Activated gamma-delta T cell treated with Interleukin-2 at 50 U/mL for 16 hours (primary cell): ENCODE data around the gene SSB.
"Not testable (repeated sequence)": the region's sequence is repeated elsewhere in the genome, so short reads cannot be mapped to it uniquely, and the experiment has no call there.

Source experiments
- DNase-seq: peaks from one replicate; pipeline ENCODE4 v3.0.0-alpha.2; 2020

SSB gene

DNA sequence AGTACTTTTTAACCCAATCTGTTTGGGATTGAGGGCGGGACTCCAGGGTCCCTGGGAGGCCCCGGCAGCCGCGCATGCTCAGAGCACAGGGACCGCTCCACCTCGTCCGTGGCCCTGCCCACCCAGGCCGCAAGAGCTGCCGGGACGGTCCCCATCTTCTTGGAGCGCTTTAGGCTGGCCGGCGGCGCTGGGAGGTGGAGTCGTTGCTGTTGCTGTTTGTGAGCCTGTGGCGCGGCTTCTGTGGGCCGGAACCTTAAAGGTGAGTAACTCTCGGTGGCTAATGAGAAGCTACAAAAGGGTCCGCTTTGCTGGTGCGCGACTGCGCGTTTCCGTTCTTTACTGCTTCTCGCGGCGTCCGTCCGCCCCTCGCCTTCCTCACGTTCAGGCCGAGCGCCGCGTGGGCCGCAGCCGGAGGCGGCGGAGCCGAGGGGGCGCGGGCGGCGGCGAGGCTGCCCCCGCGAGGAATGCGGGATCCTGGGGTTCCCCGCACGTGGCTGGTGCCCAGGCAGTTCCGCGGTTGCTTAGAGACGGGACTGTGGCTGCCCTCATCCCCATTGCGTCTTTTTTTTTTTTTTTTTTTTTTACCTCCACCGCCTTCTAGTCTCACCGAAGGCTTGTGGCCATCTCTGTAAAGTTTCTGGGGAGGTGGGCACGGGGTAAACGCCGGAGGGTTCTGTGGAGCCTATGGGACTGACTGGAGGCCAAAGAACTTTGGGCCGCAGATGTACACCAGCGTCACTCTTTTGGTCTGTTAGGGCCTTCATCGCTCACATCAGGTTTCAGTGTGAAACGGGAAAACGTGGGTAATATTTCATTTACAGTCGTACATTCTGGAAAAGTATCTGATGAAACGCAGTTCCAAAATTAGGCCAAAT is at the start of gene SSB:
Gene SSB (plus strand): TSS at position 154 of the 875 bp plus-strand sequence. CDS start 2,090 bp downstream, outside the sequence.
- DNase-seq: peak; percentile 93

DNA sequence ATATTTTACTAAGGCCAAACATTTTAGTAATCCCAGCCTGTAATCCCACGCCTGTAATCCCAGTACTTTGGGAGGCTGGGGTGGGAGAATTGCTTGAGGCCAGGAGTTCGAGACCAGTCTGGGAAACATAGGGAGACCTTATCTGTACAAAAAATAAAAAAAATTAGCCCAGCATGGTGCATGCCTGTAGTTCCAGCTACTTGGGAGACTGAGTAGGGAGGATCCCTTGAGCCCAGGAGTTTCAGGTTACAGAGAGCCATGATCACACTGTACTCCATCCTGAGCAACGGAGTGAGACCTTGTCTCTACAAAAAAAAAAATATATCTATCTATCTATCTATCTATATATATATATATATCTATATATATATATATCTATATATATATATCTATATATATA is 45.9 kb upstream of the SSB start:
- no peak for DNase-seq

DNA sequence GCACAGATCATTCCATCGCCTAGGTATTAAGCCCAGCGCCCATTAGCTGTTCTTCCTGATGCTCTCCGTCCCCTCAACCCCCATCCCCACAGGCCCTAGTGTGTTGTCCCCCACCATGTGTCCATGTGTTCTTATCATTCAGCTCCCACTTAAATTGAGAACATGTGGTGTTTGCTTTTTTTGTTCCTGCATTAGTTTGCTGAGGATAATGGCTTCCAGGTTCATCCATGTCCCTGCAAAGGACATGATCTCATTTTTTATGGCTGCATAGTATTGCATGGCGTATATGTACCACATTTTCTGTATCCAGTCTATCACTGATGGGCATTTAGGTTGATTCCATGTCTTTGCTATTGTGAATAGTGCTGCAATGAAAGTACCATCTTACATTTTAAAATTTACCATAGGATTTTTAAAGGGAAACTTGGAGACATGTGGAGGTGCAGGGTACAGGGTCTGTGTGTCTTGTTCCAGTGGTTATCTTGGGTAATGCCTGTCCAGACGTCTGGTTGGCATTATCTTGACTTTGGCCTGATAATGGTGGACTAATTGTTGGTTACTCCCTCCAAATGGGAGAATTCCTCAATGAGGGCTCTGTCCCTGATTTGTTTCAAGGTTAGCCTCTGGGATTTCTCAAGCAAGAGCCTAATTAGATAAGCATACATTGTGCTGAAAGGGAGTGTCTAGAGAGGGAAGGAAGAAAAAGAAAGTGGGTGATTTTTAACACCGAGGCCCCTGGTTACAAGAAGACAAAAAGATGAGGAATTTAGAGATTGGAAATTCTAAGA is 43.4 kb upstream of the SSB start:
- no peak for DNase-seq

DNA sequence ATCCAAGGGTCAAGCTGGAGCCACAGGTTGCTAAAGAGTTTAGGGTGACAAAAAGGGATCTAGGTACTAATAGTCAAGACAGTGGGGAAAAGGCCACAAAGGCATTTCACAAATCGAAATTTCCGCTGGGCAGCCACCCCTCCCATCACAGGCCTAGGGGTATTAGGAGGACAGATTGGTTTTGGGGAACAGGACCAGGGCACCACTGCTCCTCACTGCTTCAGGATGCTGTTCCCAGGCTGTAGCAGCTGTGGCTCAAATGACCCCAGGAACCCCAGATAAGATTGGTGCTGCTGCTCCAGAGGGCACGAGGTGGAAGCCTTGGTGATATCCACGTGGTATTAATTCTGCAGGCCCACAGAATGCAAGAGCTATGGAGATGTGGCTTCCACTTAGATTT is 42.3 kb upstream of the SSB start:
- DNase-seq: no peak

DNA sequence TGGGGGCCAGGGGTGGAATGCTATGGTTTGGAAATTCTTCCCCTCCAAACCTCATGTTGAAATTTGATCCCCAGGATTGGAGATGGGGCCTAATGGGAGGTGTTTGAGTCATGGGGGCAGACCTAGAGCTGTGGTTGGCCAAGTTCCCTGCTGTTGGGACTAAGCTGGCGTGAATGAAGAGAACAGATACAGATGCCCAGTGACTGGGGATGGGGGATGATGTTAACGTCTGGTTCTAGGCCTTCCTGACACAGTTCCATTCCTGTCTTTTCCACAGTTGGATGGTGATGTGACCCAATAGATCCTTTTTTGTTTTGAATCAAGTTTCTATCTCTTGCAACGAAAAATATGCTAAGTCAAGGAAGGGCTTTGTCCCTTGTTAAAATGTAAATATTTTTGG is 41.3 kb upstream of the SSB start:
- no peak for DNase-seq

DNA sequence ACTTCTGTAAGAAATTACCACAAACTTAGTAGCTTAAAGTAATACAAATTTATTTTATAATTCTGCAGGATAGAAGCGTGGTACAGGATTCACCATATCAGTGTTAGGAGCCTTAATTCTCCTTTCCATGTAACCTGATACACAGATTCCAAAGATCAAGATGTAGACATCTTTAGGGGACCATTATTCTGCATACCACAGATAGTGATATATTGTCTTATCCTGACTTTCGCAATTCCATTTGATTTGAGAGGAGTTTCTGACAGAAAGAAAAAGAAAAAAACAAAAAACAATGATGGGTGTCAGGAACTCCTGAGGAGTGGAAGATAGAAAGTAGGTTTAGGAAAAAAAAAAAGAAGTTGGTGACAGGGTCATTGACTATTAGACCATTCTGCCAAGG is 40.9 kb upstream of the SSB start:
- no peak for DNase-seq

DNA sequence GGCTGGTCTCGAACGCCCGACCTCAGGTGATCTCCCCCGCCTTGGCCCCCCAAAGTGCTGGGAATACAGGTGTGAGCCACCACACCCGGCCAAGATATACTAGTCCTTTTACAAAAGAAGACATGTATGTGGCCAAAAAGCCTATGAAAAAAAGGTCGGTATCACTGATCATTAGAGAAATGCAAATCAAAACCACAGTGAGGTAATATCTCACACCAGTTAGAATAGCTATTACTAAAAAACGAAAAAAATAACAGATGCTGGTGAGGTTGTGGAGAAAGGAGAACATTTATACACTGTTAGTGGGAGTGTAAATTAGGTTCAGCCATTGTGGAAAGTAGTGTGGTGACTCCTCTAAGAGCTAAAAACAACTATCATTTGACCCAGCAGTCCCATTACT is 38.7 kb upstream of the SSB start:
- DNase-seq: no peak

DNA sequence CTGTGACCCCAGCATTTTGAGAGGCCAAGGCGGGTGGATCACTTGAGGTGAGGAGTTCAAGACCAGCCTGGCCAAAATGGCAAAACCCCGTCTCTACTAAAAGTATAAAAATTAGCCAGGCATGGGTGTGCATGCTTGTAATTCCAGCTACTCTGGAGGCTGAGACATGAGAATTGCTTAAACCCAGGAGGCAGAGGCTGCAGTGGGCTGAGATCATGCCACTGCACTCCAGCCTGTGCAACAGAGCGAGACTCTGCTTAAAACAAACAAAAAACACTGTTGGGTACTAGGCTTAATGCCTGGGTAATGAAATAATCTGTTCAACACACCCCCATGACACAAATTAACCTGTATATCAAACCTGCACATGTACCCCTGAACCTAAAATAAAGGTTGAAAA is 37.9 kb upstream of the SSB start:
- not testable (repeated sequence) for DNase-seq

DNA sequence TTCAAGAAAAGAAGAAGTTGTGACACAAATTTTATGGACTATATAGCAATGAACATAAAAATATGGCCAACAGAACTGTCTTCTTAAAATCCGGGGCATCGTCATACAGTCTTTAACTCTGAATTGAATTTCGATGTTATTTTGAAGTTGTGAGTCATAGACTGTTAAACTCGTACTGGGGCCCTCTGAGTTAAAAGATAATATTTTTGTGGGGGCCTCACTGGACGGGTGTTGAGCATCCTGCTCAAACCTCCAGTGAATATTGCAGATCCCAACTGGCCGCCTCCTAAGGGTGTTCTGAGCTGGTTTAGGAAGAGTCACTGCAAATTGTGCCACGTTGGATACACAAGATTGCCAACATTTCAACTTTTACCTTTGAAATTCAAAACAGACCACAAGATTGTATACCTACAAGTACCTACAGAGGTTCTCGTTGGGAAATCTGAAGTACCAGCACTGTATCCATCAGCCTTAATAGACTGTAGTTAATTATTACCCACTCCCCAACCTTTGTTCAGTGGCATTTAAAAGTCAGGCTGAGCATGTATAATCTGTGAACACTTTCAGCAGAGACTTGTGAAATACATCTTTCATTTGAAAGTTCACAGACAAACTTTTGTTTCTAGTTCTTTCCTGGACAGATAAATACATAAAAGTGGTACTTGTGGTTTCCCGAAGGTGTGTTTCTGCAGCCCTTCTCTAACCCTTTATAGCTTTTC is 37.3 kb upstream of the SSB start:
- DNase-seq: no peak

DNA sequence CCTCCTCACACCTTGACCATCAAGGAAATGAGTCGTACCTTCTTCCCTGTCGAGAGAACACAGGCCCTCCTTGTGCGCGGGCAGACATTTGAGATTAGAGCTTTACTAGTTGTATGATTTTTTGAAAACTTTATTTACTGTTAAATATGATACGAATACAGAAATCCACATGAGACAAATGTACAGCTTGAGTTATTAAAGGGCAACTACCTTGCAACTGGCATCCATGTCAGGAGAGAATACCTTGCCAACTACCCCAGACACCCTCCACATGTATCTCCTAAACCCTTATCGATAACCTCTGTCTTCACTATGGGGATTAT is 36.7 kb upstream of the SSB start:
- no peak for DNase-seq

DNA sequence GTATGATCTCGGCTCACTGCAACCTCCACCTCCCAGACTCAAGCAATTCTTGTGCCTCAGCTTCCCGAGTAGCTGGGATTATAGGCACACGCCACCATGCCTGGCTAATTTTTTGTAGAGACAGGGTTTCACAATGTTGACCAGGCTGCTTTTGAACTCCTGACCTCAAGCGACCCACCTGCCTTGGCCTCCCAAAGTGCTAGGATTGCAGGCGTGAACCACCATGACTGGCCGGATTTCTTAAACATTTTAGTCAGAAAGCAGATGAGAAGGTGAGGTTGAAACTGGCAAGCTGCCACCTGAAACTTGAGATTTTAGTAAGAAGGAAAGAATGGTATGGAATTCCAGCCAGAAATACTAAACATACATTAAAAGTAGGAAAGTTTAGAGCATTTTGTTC is 33.1 kb upstream of the SSB start:
- DNase-seq: no peak

DNA sequence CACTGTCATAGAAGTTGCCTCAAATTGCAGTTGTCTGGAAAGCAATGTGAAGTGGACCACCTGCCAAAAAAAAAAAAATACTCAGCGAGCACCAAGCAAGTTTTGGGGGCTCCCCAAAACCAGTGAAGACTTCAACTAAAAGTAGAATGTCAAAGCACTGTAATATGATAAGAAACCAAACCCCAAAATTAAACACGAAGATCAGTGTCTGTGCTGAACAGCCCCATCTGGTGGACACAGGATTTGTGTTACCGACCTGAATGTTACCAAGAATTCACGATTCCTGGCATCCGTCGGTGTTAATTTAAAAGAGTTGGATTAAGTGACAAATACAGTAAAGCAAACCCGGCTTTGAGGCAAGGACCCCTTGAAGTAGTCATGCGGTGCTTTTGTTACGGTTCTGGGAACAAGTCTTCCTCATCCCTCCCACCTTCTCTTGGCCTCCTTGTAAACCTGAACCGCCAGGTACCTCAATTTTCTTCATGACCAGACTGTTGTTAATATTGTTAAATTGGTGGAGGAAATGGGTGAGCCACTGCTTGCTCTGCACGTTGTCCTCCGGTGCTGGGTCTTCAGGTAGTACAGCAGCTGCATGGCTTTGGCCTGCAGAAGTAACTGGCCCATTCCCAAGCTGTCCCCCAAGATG is 31.3 kb upstream of the SSB start:
- peak; percentile 52 for DNase-seq

DNA sequence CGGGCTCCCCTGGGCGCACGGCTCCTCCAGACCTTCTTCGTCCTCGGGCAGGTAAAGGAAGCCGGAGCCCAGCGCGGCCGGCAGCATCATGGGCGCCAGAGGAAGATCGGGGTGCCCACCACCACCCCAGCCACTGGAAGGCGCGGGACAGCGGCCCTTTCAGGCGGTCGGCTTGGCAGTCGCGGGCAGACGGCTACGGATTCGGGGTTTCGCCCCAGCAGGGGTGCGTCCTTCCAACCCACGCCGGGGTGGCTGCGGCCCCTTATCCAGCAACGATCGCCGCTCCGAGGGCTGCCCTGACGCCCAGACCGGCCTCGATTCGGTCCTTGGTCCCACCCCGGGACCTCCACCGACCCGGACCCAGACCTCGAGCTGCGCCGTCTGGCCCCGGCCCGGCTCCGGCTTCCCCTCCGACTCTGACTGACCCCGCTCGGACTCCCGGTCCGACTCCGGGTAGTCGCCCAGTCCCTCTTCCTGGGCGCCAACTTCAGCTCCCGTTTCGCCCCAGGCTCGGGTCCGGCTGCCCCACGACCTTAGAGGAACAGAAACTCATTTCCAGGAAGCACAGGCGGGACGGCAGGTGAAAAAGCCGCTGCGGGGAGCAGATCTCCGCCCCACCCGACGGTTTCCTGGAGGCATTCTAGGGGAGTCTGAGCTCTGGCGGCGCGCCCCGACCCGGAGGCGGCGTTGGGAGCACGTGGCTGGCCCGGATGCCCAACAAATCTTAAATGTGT is 30.2 kb upstream of the SSB start:
- peak; percentile 29 for DNase-seq

DNA sequence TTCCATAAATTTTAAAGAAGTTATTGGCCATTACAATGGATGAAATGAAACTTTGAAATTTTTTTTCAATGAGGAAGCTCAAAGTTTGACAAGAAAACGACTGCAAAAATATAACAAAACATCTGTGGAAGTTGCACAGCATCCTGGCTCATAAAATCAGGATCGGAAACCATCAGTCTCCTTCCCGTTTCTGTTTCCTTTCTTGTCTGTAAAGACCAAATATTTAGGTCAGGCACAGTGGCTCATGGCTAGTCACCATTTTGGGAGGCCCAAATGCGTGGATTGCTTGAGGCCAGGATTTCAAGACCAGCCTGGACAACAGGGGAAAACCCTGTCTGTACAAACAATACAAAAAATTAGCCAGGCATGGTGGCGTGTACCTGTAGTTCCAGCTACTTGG is 27.6 kb upstream of the SSB start:
- DNase-seq: no peak

DNA sequence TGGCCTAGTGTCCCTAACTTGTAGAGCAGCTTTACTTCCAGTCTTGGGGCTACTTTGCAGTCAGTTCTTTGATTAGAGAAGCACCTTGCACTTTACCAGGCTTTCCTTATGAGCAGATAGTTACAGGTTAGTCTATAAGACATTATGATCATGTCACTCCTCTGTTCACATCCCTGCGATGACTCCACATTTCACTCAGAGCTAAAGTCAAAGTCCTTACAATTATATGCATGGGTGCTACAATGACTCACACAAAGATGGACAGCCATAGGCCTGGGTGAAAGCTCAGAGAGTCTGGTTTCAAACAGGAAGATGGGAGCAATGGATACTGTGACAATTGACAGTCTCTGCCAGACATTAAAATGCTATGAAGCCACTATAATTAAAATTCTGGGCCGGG is 27.1 kb upstream of the SSB start:
- no peak for DNase-seq

DNA sequence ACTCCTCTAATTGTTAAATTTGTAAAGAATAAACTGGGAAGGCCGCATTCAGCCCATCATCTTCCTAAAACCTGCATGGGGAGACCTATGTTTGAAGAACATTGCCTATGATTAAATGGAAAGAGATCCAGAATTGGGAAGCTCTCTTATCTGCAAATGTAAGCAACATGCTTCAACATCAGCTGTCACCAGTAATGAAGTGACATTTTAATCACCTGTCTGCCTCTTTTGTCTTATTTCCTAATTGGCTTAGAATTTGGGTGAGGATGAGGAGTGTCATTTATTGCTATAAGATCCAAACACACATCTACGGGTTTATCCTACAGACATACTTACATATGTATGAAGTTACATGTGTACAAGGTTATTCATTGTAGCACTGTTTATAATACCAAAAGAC is 26.0 kb upstream of the SSB start:
- DNase-seq: no peak

DNA sequence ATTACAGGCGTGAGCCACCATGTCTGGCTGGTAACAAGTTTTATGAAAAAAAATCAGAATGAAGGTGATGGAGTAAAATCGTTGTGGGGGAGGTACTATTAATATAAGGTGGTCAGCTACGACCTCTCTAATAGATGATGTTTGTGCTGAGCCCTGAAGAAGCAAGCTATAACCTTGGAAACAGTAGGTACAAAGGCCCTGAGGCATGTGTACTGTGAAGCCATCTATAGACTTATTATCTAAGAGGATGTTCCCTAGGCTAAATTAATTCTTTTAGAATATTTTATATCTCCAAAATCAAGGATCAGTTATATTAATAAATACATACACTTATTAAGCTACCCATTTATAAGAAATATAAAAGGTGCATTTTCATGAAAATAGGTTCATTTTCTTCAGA is 23.3 kb upstream of the SSB start:
- no peak for DNase-seq

DNA sequence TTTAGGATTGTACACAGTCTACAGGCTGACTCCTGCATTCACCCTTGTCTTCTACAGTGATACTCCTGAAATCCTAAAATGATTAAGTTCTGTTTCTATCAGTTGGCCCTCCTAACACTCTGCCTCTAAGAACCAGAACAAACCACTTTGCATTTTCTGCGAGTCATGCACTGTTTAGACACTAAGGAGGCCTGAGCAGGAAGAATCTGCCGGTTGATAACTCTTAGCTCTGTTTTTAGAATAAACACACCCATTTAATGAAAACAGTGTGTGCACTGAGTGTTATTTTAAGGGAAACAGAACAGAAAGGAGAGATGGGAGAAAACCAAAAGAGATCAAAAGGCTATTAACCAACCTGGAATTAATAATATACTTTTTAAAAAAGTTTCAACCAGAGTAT is 22.9 kb upstream of the SSB start:
- no peak for DNase-seq

DNA sequence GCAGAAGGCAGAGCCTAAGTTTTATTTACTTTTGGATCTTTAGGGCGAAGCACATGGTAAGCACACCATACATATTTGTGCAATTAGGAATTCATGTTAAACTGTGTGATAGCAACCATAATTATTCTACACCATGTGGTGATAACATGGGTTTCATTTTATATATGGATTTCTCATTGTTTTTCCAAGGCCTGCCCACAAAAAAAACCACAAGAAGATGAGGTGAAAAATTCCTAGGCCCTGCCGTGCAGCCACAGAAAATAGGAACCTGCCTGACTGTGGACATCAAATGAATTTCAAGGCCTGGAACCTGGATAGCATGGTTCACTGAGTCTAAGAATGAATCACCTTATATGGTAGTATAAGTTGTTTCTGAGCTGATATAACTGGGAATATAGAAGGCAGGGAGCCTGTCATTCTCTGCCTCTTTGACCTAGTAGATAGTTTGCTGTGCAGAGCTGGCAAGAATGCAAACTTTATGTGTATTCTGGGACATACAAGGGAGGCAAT is 22.4 kb upstream of the SSB start:
- DNase-seq: no peak

DNA sequence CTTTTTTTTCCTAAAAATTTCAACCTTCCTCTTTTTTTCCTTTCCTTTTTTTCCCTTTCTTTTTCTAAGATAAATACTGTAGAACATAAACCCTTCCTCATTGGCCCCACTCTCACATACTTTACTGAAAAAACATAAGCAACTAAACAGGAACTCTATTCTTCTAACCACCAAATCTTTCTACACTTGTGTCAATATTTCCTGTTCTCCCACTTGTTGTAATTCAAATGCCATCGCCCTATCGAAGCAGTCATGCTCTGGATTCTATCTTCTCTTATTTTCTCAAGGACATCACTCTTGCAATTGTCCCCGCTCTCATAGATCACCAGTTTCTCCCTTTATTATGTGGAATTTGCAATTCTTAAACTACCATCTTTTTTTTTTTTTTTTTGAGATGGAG is 20.2 kb upstream of the SSB start:
- no peak for DNase-seq

DNA sequence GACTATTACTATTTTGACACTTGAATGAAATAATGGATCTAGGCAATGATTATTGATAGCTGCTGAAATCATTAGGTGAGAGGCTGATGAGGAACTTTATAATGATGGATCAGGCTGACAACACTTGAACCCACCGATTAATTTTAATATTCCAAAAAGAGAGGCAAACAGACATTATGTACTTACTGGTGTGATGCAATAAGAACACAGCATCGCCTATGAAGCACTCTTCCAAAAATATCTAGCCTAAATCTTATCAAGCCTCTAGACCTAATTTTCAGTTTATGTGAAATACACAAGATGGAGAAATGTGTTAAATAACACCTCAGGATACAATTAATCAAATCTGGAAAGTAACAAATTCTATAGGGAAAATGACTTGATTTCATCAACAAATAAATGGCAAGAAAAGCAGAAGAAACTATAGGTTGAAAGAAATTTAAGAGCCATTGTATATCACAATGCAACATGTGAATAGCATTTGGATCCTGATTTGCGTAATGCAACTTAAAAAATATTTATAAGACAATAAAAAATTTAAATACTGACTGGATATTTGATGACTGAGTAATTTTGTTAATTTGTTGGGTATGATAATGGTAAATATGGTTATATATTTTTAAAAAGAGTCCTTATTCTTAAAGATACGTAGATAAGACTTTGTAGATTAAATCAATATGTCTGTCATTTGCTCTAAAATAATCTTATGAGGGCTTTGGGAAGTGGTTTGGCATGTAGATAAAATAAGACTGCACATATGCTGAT is 17.2 kb upstream of the SSB start:
- DNase-seq: no peak

DNA sequence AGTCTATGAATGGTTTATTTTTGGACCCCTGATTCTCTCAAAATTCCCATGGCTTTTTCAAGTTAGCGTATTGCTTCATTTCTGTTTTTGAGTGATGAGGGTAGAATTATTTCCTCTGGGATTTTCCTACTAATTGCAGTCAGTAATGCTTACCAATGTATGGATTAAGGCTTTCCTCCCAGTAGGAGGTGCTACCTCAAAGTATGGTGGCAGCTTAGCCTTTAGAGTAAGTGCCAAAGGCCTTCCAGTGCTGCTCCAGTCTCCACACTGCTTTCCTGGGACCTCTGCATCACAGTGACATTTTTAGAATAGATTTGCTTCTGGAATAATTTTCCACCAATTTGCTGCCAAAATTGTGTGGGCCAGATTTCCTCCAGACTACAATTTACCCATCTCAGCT is 16.2 kb upstream of the SSB start:
- no peak for DNase-seq
